Measurements from ENCODE around the gene MIER1.
A peak's percentile ranks its signal among the peaks of the same experiment; 100 is the strongest.
"Not testable (repeated sequence)": the region's sequence is repeated elsewhere in the genome, so short reads cannot be mapped to it uniquely, and the experiment has no call there.

MIER1 gene

GRCh38 chr1:66940981-66941380 is 16.2 kb downstream of the MIER1 start:
- no peak for DNase-seq

GRCh38 chr1:66943361-66943969 is 18.7 kb downstream of the MIER1 start:
- no peak for DNase-seq

GRCh38 chr1:66944330-66945274 is 19.8 kb downstream of the MIER1 start:
- no peak for DNase-seq

GRCh38 chr1:66945316-66945715 is 20.5 kb downstream of the MIER1 start:
- no peak for DNase-seq

- no peak for DNase-seq
Measured at GRCh38 chr1:66947267-66947666, 22.5 kb downstream of the MIER1 start.

- DNase-seq = no peak
Measured at GRCh38 chr1:66951513-66951912, 26.7 kb downstream of the MIER1 start.

GRCh38 chr1:66954208-66954607 is 29.4 kb downstream of the MIER1 start:
- no peak for DNase-seq

GRCh38 chr1:66957938-66958337 is 33.1 kb downstream of the MIER1 start:
- DNase-seq = no peak

GRCh38 chr1:66966188-66966873 is 41.5 kb downstream of the MIER1 start:
- not testable (repeated sequence) for DNase-seq

GRCh38 chr1:66968574-66968973 is 43.8 kb downstream of the MIER1 start:
- DNase-seq = no peak

GRCh38 chr1:66978201-66978600 is 53.4 kb downstream of the MIER1 start:
- no peak for DNase-seq

GRCh38 chr1:66979621-66980020 is 54.8 kb downstream of the MIER1 start:
- not testable (repeated sequence) for DNase-seq

- no peak for DNase-seq
Measured at GRCh38 chr1:66980745-66981367, 56.1 kb downstream of the MIER1 start.

GRCh38 chr1:66981679-66982078 is 56.9 kb downstream of the MIER1 start:
- no peak for DNase-seq

GRCh38 chr1:66982561-66983260 is 57.9 kb downstream of the MIER1 start:
- DNase-seq = no peak

GRCh38 chr1:66984491-66984890 is 59.7 kb downstream of the MIER1 start:
- DNase-seq = peak; percentile 25

GRCh38 chr1:66985835-66986234 is 61.0 kb downstream of the MIER1 start:
- no peak for DNase-seq

- no peak for DNase-seq
Measured at GRCh38 chr1:66993076-66993475, 68.3 kb downstream of the MIER1 start.

- DNase-seq = peak; percentile 70
Measured at GRCh38 chr1:66996018-66996682, 71.4 kb downstream of the MIER1 start.

- DNase-seq = no peak
Measured at GRCh38 chr1:66998972-66999371, 74.2 kb downstream of the MIER1 start.

GRCh38 chr1:66999640-67000400 is 75.0 kb downstream of the MIER1 start:
- DNase-seq = no peak

Data from RPMI8226 (cell line).